ENCODE data around the gene CNTN4.
"Not testable (repeated sequence)": the region's sequence is repeated elsewhere in the genome, so short reads cannot be mapped to it uniquely, and the experiment has no call there.

The CNTN4 gene

GRCh38 chr3:2984005-2984830 lies 885.6 kb downstream of the CNTN4 start:
- Histone ChIP-seq H3K4me3 (no peak overlapping the region), H3K36me3 (ENCODE audit: insufficient read depth, low read length) (no peaks in the 10 kb centered on the region), H3K27ac (no peak overlapping the region), H3K9me3 (ENCODE audit: low read depth, low read length) (no peaks in the 10 kb centered on the region), H3K9ac (ENCODE audit: insufficient read length) (no peak overlapping the region)
- no peak for TF ChIP-seq EZH2 (IDR thresholded peaks at IDR 0.05)
- TF ChIP-seq FOXP2 (optimal IDR thresholded peaks at IDR 0.05; ENCODE audit: control extremely low read depth, extremely low read length, insufficient read depth) = no peak
- no peak for TF ChIP-seq POLR2AphosphoS5 (IDR thresholded peaks at IDR 0.05; ENCODE audit: borderline replicate concordance, low read depth, low read length)
- DNase-seq (ENCODE audit: low read depth, low spot score) = no peak

GRCh38 chr3:2984831-2985220 lies 886.2 kb downstream of the CNTN4 start:
- no peak overlapping the region for H3K9ac ChIP-seq (ENCODE audit: insufficient read length)
- H3K36me3 ChIP-seq (ENCODE audit: insufficient read depth, low read length) = no peaks in the 10 kb centered on the region
- H3K27ac ChIP-seq = no peak overlapping the region
- H3K4me3 ChIP-seq = no peak overlapping the region
- no peak for DNase-seq (ENCODE audit: low read depth, low spot score)
- no peak for TF ChIP-seq FOXP2 (optimal IDR thresholded peaks at IDR 0.05; ENCODE audit: control extremely low read depth, extremely low read length, insufficient read depth)
- TF ChIP-seq EZH2 (IDR thresholded peaks at IDR 0.05) = no peak
- TF ChIP-seq POLR2AphosphoS5 (IDR thresholded peaks at IDR 0.05; ENCODE audit: borderline replicate concordance, low read depth, low read length) = no peak
- no peaks in the 10 kb centered on the region for H3K9me3 ChIP-seq (ENCODE audit: low read depth, low read length)

- no peak for DNase-seq (ENCODE audit: low read depth, low spot score)
- no peaks in the 10 kb centered on the region for H3K9me3 ChIP-seq (ENCODE audit: low read depth, low read length)
- no peak overlapping the region for H3K27ac ChIP-seq
- TF ChIP-seq EZH2 (IDR thresholded peaks at IDR 0.05) = no peak
- no peak for TF ChIP-seq POLR2AphosphoS5 (IDR thresholded peaks at IDR 0.05; ENCODE audit: borderline replicate concordance, low read depth, low read length)
- TF ChIP-seq FOXP2 (optimal IDR thresholded peaks at IDR 0.05; ENCODE audit: control extremely low read depth, extremely low read length, insufficient read depth) = no peak
- no peaks in the 10 kb centered on the region for H3K36me3 ChIP-seq (ENCODE audit: insufficient read depth, low read length)
- no peak overlapping the region for H3K4me3 ChIP-seq
- no peak overlapping the region for H3K9ac ChIP-seq (ENCODE audit: insufficient read length)
These were observed 886.8 kb downstream of the CNTN4 start for GRCh38 chr3:2985479-2985878.

GRCh38 chr3:2992534-2992933 lies 893.9 kb downstream of the CNTN4 start:
- DNase-seq (ENCODE audit: low read depth, low spot score) = no peak
- TF ChIP-seq FOXP2 (optimal IDR thresholded peaks at IDR 0.05; ENCODE audit: control extremely low read depth, extremely low read length, insufficient read depth) = no peak
- TF ChIP-seq POLR2AphosphoS5 (IDR thresholded peaks at IDR 0.05; ENCODE audit: borderline replicate concordance, low read depth, low read length) = no peak
- no peak for TF ChIP-seq EZH2 (IDR thresholded peaks at IDR 0.05)
- Histone ChIP-seq H3K9me3 (ENCODE audit: low read depth, low read length) (no peaks in the 10 kb centered on the region), H3K9ac (ENCODE audit: insufficient read length) (no peak overlapping the region), H3K27ac (no peak overlapping the region), H3K4me3 (no peak overlapping the region), H3K36me3 (ENCODE audit: insufficient read depth, low read length) (no peaks in the 10 kb centered on the region)

- not testable (repeated sequence) for H3K4me3 ChIP-seq; H3K36me3 ChIP-seq (ENCODE audit: insufficient read depth, low read length); H3K27ac ChIP-seq; H3K9me3 ChIP-seq (ENCODE audit: low read depth, low read length); H3K9ac ChIP-seq (ENCODE audit: insufficient read length); DNase-seq (ENCODE audit: low read depth, low spot score)
These were observed 894.5 kb downstream of the CNTN4 start for GRCh38 chr3:2993130-2993529.

GRCh38 chr3:2993736-2994135 lies 895.1 kb downstream of the CNTN4 start:
- no peak overlapping the region for H3K9ac ChIP-seq (ENCODE audit: insufficient read length)
- no peaks in the 10 kb centered on the region for H3K36me3 ChIP-seq (ENCODE audit: insufficient read depth, low read length)
- no peak overlapping the region for H3K4me3 ChIP-seq
- TF ChIP-seq POLR2AphosphoS5 (IDR thresholded peaks at IDR 0.05; ENCODE audit: borderline replicate concordance, low read depth, low read length) = no peak
- TF ChIP-seq EZH2 (IDR thresholded peaks at IDR 0.05) = no peak
- no peak for TF ChIP-seq FOXP2 (optimal IDR thresholded peaks at IDR 0.05; ENCODE audit: control extremely low read depth, extremely low read length, insufficient read depth)
- no peak overlapping the region for H3K27ac ChIP-seq
- H3K9me3 ChIP-seq (ENCODE audit: low read depth, low read length) = no peaks in the 10 kb centered on the region
- DNase-seq (ENCODE audit: low read depth, low spot score) = no peak

- no peak for DNase-seq (ENCODE audit: low read depth, low spot score)
- Histone ChIP-seq H3K4me3 (no peak overlapping the region), H3K9ac (ENCODE audit: insufficient read length) (no peak overlapping the region), H3K9me3 (ENCODE audit: low read depth, low read length) (no peaks in the 10 kb centered on the region), H3K27ac (no peak overlapping the region), H3K36me3 (ENCODE audit: insufficient read depth, low read length) (no peaks in the 10 kb centered on the region)
- no peak for TF ChIP-seq EZH2 (IDR thresholded peaks at IDR 0.05)
- no peak for TF ChIP-seq FOXP2 (optimal IDR thresholded peaks at IDR 0.05; ENCODE audit: control extremely low read depth, extremely low read length, insufficient read depth)
- TF ChIP-seq POLR2AphosphoS5 (IDR thresholded peaks at IDR 0.05; ENCODE audit: borderline replicate concordance, low read depth, low read length) = no peak
These were observed 896.5 kb downstream of the CNTN4 start for GRCh38 chr3:2995195-2995594.

- Histone ChIP-seq H3K27ac (no peak overlapping the region), H3K9me3 (ENCODE audit: low read depth, low read length) (no peaks in the 10 kb centered on the region), H3K36me3 (ENCODE audit: insufficient read depth, low read length) (no peaks in the 10 kb centered on the region), H3K4me3 (no peak overlapping the region), H3K9ac (ENCODE audit: insufficient read length) (no peak overlapping the region)
- DNase-seq (ENCODE audit: low read depth, low spot score) = no peak
- TF ChIP-seq EZH2 (IDR thresholded peaks at IDR 0.05) (no peak), FOXP2 (optimal IDR thresholded peaks at IDR 0.05; ENCODE audit: control extremely low read depth, extremely low read length, insufficient read depth) (no peak), POLR2AphosphoS5 (IDR thresholded peaks at IDR 0.05; ENCODE audit: borderline replicate concordance, low read depth, low read length) (no peak)
These were observed 906.6 kb downstream of the CNTN4 start for GRCh38 chr3:3005146-3005744.

Measured in SK-N-MC (cell line).